Tibial nerve (tissue), 4 donors: ENCODE results near the gene PDCL3.

Source experiments
- EP300 ChIP-seq, 2 donors: sonication (generic); formaldehyde crosslinking; IDR thresholded peaks; one replicate each; pipeline ENCODE4 v1.6.1; 2017; ENCODE audit warnings: antibody characterized with exemption in 2 of 2, mild to moderate bottlenecking in 1 of 2
- POLR2A ChIP-seq, 2 donors: fragments of 450-650 bp; IDR thresholded peaks; one replicate each; pipeline ENCODE4 v1.6.1; 2017; ENCODE audit warnings: antibody characterized with exemption in 2 of 2, mild to moderate bottlenecking in 2 of 2, moderate library complexity in 2 of 2
- TF ChIP-seq, protein P1 (sequence below), 5 experiments: fragments of 200-600 bp in 3 of 5; fragments of 450-650 bp in 2 of 5; sonication (generic) in 3 of 5; IDR thresholded peaks; one replicate each; pipeline ENCODE4 v1.5.1; 2016 to 2019; ENCODE audit warnings: antibody characterized with exemption in 5 of 5, mild to moderate bottlenecking in 3 of 5, moderate library complexity in 2 of 5

DNA sequence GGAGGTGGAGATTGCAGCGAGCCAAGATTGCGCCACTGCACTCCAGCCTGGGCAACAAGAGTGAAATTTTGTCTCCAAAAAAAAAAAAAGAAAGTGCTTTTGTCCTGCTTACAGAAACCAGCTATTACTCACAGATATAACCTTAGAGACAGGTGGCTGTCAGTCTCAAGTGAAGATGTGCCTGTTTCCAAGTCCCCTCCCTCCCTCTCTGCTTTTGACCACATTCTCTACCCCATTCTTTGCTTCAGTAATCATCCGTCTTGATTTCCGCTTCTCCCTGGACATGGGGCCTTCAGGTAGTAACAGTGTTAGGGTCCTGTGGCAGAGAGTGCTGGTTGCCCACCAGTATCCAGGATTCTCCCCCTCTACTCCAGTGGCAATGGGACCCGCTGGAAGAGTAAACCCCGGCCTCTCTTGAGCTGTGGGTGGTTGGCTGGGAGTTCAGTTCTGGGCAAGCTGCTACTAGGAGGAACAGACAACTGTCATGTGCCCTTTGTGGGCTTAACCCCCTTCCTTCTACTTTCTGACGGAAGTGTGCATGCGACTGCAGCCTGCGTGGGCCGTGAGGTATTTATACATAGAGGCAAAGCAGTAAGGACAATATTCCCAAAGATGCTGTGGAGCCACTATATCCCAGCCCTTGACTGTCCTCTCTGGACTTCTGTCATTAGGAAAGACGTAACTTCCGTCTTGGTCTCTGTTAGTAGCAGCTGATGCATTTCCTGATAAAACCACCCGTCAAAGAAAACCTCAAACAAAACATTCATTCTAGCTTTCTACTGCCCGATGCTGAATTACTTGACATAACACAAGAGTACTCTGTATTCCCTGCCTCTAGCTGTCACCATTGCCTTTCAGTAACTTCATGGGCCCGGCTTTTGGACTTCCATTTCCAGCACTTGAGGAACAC lies 17.8 kb downstream of the PDCL3 start:
- TF ChIP-seq, protein P1, sequence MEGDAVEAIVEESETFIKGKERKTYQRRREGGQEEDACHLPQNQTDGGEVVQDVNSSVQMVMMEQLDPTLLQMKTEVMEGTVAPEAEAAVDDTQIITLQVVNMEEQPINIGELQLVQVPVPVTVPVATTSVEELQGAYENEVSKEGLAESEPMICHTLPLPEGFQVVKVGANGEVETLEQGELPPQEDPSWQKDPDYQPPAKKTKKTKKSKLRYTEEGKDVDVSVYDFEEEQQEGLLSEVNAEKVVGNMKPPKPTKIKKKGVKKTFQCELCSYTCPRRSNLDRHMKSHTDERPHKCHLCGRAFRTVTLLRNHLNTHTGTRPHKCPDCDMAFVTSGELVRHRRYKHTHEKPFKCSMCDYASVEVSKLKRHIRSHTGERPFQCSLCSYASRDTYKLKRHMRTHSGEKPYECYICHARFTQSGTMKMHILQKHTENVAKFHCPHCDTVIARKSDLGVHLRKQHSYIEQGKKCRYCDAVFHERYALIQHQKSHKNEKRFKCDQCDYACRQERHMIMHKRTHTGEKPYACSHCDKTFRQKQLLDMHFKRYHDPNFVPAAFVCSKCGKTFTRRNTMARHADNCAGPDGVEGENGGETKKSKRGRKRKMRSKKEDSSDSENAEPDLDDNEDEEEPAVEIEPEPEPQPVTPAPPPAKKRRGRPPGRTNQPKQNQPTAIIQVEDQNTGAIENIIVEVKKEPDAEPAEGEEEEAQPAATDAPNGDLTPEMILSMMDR (IDR thresholded peaks at IDR 0.05) = no peak
- TF ChIP-seq POLR2A (IDR thresholded peaks at IDR 0.05) (no peak), EP300 (IDR thresholded peaks at IDR 0.05) (peak; percentile 38 to 41)
